ENCODE measurements around the gene NUMA1.

Gene NUMA1

GRCh38 chr11:71998061-71998460 lies 82.3 kb downstream of the NUMA1 start:
- DNase-seq = no peak

- no peak for DNase-seq
Measured at GRCh38 chr11:71997594-71997993, 82.7 kb downstream of the NUMA1 start.

GRCh38 chr11:71996946-71997345 lies 83.4 kb downstream of the NUMA1 start:
- DNase-seq = no peak

- DNase-seq = no peak
Measured at GRCh38 chr11:71996517-71996916, 83.8 kb downstream of the NUMA1 start.

- DNase-seq = no peak
Measured at GRCh38 chr11:71995726-71996291, 84.5 kb downstream of the NUMA1 start.

DNA sequence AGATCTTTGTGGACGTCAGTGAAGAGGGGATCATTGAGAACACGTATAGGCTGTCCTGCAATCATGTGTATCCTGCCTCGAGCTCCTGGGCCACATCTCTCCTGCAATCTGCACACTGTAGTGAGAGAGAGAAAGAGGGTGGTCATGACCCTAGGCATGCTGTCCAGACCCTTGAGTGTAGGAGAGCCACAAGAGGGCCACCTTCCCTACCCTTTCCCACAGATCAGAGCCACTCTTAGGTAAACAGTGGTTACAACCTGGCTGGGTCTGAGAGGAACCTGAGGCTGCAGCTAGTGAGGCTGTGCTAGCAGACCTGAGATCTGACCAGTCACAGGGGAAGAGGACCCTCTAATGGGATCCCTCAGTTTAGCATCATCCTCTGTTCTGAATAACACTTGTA lies 85.6 kb downstream of the NUMA1 start:
- DNase-seq = no peak

DNA sequence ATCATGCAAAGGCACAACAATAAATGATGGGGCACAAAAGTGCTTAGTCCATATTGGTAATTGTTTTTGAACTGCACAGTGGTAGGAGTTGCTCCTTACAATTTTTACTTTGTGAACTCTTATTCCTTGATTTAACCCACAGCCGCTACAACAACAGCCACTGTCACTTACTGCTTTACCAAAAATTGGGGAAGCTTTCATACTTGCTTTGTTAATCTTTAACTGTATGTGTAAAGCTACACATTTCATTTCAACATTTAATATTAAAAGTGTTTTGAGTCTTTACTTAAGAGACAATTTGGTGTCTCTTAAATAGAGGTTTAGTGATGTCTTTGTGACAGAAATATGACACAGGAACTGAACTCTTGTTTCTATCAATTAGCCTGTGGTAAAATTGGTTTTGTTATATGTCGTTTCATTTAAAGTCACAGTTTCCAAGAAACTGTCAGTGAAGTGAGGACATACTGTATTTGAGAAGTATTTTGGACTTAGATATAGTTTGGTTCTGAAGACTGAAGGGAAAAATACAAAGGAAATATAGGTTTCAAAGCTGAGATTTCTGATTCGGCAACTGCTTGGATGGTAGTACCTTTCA lies 88.1 kb downstream of the NUMA1 start:
- DNase-seq = no peak

- DNase-seq = no peak
Measured at GRCh38 chr11:71991494-71991893, 88.8 kb downstream of the NUMA1 start.

- DNase-seq = no peak
Measured at GRCh38 chr11:71990701-71991100, 89.6 kb downstream of the NUMA1 start.

DNA sequence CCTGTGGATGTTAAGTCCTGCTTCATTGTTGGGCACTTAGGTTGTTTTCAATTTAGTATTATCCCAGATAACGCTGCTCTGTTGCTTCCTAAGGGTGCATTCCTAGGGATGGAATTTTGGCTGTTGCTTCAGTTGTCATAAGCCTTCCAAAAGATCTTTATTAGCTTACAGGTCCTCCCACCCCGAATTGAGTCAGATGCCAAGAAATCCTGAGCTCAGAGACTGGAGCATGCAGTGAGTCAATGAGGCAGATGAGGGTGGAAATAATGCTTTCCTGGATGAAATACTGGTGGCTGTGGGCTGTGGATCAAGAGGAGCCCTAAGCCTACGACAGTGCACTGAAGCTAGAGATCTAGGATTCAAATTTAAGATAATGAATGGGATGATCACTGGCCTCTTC lies 92.3 kb downstream of the NUMA1 start:
- DNase-seq = no peak

- DNase-seq = no peak
Measured at GRCh38 chr11:71987521-71987920, 92.8 kb downstream of the NUMA1 start.

DNA sequence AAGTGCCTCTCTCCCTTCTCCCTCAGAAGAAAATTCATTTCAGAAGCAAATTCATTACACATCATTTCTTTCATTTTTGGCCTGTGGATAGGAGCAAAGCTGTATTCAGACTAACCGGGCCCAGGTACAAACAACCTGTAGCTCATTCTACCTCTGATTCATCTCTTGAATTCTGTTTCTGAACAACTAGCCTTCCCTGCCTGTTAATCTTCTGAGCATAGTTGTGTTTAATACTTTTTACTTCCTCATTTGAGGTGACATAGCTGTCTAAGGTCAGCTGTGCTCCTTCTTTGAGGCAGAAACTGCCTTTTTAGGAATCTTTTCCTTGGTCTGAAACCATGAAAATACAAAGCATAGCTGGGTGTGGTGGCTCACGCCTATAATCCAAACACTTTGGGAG lies 94.2 kb downstream of the NUMA1 start:
- DNase-seq = no peak

GRCh38 chr11:71979602-71980001 lies 100.7 kb downstream of the NUMA1 start:
- no peak for DNase-seq

DNA sequence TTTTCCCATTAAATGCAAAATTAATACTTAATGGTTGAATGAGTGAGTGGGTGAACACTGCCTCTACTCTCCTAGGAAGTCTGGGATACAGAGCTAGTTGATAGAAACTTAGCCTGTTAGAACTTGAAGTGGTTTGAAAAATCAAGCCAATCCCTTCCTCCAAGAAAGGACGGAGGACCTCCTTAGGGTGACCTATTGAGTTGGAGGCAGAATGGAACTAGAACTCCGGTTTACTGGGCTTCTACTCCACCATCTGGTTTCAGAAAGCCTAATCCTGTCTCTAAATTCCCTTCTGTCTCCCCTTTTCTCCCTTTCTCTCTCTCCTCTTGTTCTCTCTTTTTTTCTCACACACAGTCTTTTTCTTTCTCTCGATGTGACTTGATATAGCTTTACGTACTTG lies 101.2 kb downstream of the NUMA1 start:
- DNase-seq = no peak

GRCh38 chr11:71977743-71978418 lies 102.5 kb downstream of the NUMA1 start:
- DNase-seq = peak; percentile 74

GRCh38 chr11:71977090-71977489 lies 103.3 kb downstream of the NUMA1 start:
- no peak for DNase-seq

GRCh38 chr11:71976551-71976950 lies 103.8 kb downstream of the NUMA1 start:
- DNase-seq = no peak

DNA sequence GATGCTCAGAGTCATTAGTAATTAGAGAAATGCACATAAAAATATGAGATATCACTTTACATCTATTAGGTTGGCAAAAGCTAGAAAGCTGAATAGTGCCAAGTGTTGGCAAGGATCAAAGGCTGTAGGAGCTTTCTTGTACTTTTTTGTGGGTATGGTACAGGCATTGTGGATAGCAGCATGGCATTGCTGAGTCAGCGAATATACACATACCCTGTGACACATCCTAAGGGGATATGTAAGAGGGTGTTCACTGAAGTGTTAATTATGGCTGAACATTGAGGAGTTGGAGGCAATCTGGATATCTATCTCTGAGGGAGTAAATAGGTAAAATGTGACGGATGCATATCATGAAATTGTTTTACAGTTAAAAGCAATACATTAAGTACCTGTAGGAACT lies 108.7 kb downstream of the NUMA1 start:
- no peak for DNase-seq

DNA sequence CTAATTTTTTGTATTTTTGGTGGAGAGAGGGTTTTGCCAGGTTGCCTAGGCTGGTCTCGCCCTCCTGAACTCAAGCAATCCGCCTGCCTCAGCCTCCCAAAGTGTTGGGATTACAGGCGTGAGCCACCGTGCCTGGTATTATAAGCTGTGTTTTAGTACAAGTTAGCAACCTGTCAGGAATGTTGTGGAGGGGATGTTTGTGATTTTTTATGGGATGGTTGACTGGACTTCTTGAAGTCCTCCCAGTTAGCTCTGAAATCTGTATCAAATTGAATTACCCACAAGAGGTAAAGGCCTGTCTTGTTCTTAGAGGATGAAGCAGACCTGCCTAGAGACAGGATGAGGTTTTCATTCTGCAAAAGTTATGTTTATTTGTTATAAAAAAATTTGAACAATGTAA lies 115.7 kb downstream of the NUMA1 start:
- no peak for DNase-seq

DNA sequence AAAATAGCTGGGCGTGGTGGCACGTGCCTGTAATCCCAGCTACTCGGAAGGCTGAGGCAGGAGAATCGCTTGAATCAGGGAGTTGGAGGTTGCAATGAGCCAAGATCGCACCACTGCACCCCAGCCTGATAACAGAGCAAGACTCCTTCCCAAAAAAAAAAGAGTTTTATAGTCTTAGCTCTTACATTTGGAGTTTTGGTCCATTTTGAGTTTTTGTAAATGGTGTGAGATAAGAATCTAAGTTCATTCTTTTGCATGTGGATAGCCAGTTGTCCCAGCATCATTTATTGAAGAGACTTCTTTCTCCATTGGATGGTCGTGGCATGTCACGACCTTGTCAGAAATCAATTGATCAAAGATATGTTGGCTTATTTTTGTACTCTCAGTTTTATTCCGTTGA lies 116.9 kb downstream of the NUMA1 start:
- no peak for DNase-seq

DNA sequence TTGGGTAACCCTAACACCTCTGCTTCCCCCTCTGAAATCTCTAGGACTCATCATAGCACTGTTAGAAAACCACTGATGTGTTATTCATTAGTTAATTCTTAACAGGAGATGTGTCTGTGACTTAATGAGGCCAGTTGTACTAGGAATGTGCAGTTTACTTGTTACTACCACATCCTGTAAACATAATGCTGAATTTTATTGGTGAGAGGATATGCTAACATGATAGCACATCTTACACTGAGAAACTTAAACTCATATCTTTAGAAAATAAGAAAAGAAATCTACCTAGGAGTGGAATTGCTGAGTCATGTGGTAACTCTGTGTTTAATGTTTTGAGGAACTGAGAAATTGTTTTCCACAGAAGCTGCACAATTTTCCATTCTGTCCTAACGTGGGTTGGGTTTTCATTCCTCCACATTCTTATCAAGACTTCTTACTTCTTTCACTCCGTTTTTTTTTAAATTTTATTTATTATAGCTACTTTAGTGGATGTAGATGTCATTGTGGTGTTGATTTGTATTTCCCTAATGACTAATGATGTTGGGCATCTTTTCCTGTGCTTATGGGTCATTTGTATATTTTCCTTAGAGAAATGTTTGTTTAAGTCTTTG lies 117.8 kb downstream of the NUMA1 start:
- no peak for DNase-seq

GRCh38 chr11:71955898-71956456 lies 124.4 kb downstream of the NUMA1 start:
- DNase-seq = no peak

Data from activated effector memory CD4-positive, alpha-beta T cell treated with anti-CD3 and anti-CD28 coated beads, Interleukin-2, amount 50 U/mL, for 16 hours (primary cell).